GM12878 (cell line): ENCODE measurements around the gene TNIP2. TPM values are rescaled to one million over a fixed set of nuclear protein-coding genes. Genes with fewer than 3 reads are reported as not detected.

Source experiments
- ATAC-seq: fragments of 200-7000 bp; cut with Tn5 transposase; 3 replicates; pipeline ENCODE4 v1.9.1; 2020; ENCODE audit warnings: mild to moderate bottlenecking, moderate library complexity
- BruUV-seq: library from RNA; stranded (reverse); fragments of 400-500 nt; replicated peaks from 2 replicates; lab custom pipeline; 2021; lab: Mats Ljungman, UMichigan
- CTCF ChIA-PET: fragments of 300-600 bp; sonication (Branson Sonifier 250); formaldehyde crosslinking; extraction: SDS; loops from one replicate; lab custom pipeline; 2021; ENCODE audit warnings: inconsistent platforms; lab: Yijun Ruan, JAX
- POLR2A ChIA-PET: fragments of 350-600 bp; formaldehyde crosslinking; extraction: SDS; loops from one replicate; lab custom pipeline; 2021; ENCODE audit warnings: inconsistent platforms; lab: Charles Lee
- RAD21 ChIA-PET: fragments of 300-600 bp; sonication (Branson Sonifier 250); formaldehyde crosslinking; loops from one replicate; lab custom pipeline; 2023; ENCODE audit warnings: antibody characterized with exemption; ENCODE audit not compliant: unreplicated experiment; lab: Charles Lee
- SMC1A ChIA-PET: fragments of 300-600 bp; sonication (Branson Sonifier 250); formaldehyde crosslinking; loops from one replicate; lab custom pipeline; 2023; ENCODE audit not compliant: unreplicated experiment, uncharacterized antibody; lab: Charles Lee
- DNase-seq: peaks from one replicate; pipeline ENCODE4 v3.0.0-alpha.2; 2011; ENCODE audit warnings: low read depth, low spot score
- FAIRE-seq: peaks from 3 replicates; lab custom pipeline; 2011; peaks lifted over from hg19 to GRCh38; lab: Jason Lieb, UNC
- H2AFZ ChIP-seq: 2 replicates; pipeline ENCODE4 v1.6.0; 2011; ENCODE audit warnings: low read depth, low read length, control low read depth; ENCODE audit not compliant: control insufficient read depth
- H3K27ac ChIP-seq: 2 replicates; pipeline ENCODE4 v1.5.1; 2011; ENCODE audit warnings: control low read depth; ENCODE audit not compliant: control insufficient read depth, insufficient read depth
- H3K27me3 ChIP-seq, 2 experiments: replicated peaks in 1 of 2; 2 replicates each; pipeline versions ENCODE4 v1.6.0 to v1.6.1; 2011; ENCODE audit warnings: low read length in 1 of 2; ENCODE audit not compliant: control insufficient read depth in 2 of 2, insufficient read depth in 2 of 2
- H3K36me3 ChIP-seq, 2 experiments: 2 replicates each; pipeline ENCODE4 v1.5.1; 2011; ENCODE audit warnings: low read length in 1 of 2; ENCODE audit not compliant: control insufficient read depth in 2 of 2, insufficient read depth in 2 of 2
- H3K4me1 ChIP-seq: 2 replicates; pipeline ENCODE4 v1.6.1; 2011; ENCODE audit warnings: mild to moderate bottlenecking, low read length, moderate library complexity, mixed read lengths; ENCODE audit not compliant: control insufficient read depth, insufficient read depth
- H3K4me2 ChIP-seq: 2 replicates; pipeline ENCODE4 v1.6.0; 2011; ENCODE audit warnings: control low read depth; ENCODE audit not compliant: control insufficient read depth, insufficient read depth
- H3K4me3 ChIP-seq: fragments of 200-600 bp; sonication (generic); 2 replicates; pipeline ENCODE4 v1.5.1; 2016
- H3K79me2 ChIP-seq: 2 replicates; pipeline ENCODE4 v1.6.0; 2011; ENCODE audit warnings: low read length; ENCODE audit not compliant: control insufficient read depth, insufficient read depth
- H3K9ac ChIP-seq: 2 replicates; pipeline ENCODE4 v1.8.0; 2011; ENCODE audit warnings: low read length, control low read depth, mixed read lengths; ENCODE audit not compliant: control insufficient read depth, insufficient read depth
- H3K9me3 ChIP-seq: replicated peaks from 3 replicates; pipeline ENCODE4 v1.5.1; 2011; ENCODE audit warnings: mild to moderate bottlenecking, low read length; ENCODE audit not compliant: control insufficient read depth, insufficient read depth
- H4K20me1 ChIP-seq: 2 replicates; pipeline ENCODE4 v1.6.0; 2011; ENCODE audit not compliant: control insufficient read depth, insufficient read depth
- JUND ChIP-seq: IDR thresholded peaks from 2 replicates; pipeline ENCODE4 v1.6.1; 2012; ENCODE audit warnings: low read depth, mild to moderate bottlenecking, low read length, improper control_type of control experiment, moderate library complexity
- MXI1 ChIP-seq: fragments of 150-350 bp; IDR thresholded peaks from 2 replicates; pipeline ENCODE4 v1.6.1; 2011; ENCODE audit warnings: low read depth, mild to moderate bottlenecking, inconsistent platforms, low read length, improper control_type of control experiment
- POLR2A ChIP-seq: IDR thresholded peaks from 2 replicates; pipeline ENCODE4 v1.6.1; 2011; ENCODE audit warnings: low read depth, mild to moderate bottlenecking, low read length
- RBBP5 ChIP-seq: fragments of 200-600 bp; sonication (generic); conservative IDR thresholded peaks from 2 replicates; pipeline ENCODE4 v1.6.1; 2016
- SPI1 ChIP-seq: IDR thresholded peaks from 2 replicates; pipeline ENCODE4 v1.6.1; 2011; ENCODE audit warnings: low read depth, mild to moderate bottlenecking, low read length, moderate library complexity, borderline replicate concordance; ENCODE audit not compliant: insufficient read depth
- SUZ12 ChIP-seq: fragments of 200-600 bp; sonication (generic); IDR thresholded peaks from one replicate; pipeline ENCODE4 v1.6.1; 2018; ENCODE audit warnings: antibody characterized with exemption, mild to moderate bottlenecking; ENCODE audit not compliant: unreplicated experiment
- ZNF24 ChIP-seq: fragments of 450-650 bp; IDR thresholded peaks from 2 replicates; pipeline ENCODE4 v1.6.1; 2017; ENCODE audit warnings: antibody characterized with exemption, mild to moderate bottlenecking
- ZNF622 ChIP-seq: fragments of 450-650 bp; IDR thresholded peaks from 2 replicates; pipeline ENCODE4 v1.6.1; 2017; ENCODE audit warnings: mild to moderate bottlenecking, inconsistent platforms
- ZSCAN29 ChIP-seq: fragments of 450-650 bp; IDR thresholded peaks from 2 replicates; pipeline ENCODE4 v1.6.1; 2017; ENCODE audit warnings: mild to moderate bottlenecking, moderate library complexity
- WGBS: methylation state at CpG from one replicate; pipeline ENCODE4 v1.1.6; 2016; ENCODE audit warnings: low lambda C conversion rate; ENCODE audit not compliant: insufficient replicate concordance, insufficient coverage; ENCODE audit errors: missing lambda C conversion rate; 5-methylcytosine and 5-hydroxymethylcytosine counted together
- in situ Hi-C: fragments of 300-500 bp; cut with MboI; formaldehyde crosslinking; loops from 9 replicates; pipeline ENCODE4 v1.14.3; 2018; ENCODE audit warnings: mixed read lengths
- intact Hi-C: fragments of 100-400 bp; cut with micrococcal nuclease; formaldehyde crosslinking; loops from one replicate; pipeline ENCODE4 v1.14.2; 2022; ENCODE audit not compliant: unreplicated experiment
- polyA plus RNA-seq, 11 experiments: library from polyadenylated mRNA; depleted of rRNA in 4 of 11; unstranded in 6 of 11; stranded (reverse) in 5 of 11; fragments of >200 nt; fragmentation: Nextera tagmentation in 4 of 11; fragmentation: Illumina TruSeq in 1 of 11; extraction: Ambion mirVana in 4 of 11; extraction: Trizol in 1 of 11; gene quantifications; 1 replicate in 1 of 11; 2 replicates in 10 of 11; pipeline versions ENCODE4 v1.2.1 to v1.2.3, GENCODE V29; 2011 to 2016; ENCODE audit warnings: inconsistent platforms in 2 of 11, missing spikeins in 2 of 11, low read depth in 1 of 11
- total RNA-seq, 4 experiments: library from RNA; depleted of rRNA in 3 of 4; stranded (reverse); fragments of >200 nt in 3 of 4; fragmentation: Illumina TruSeq in 1 of 4; extraction: Trizol in 1 of 4; gene quantifications; 2 replicates each; pipeline versions ENCODE4 v1.2.1 to v1.2.3, GENCODE V29; 2013 to 2021
- TF ChIP-seq, protein P1 (sequence below): IDR thresholded peaks from 2 replicates; pipeline ENCODE4 v1.6.1; 2012; ENCODE audit warnings: low read depth, low read length, improper control_type of control experiment
- TF ChIP-seq, protein P2 (sequence below): fragments of 450-650 bp; IDR thresholded peaks from 2 replicates; pipeline ENCODE4 v1.6.1; 2017; ENCODE audit warnings: mild to moderate bottlenecking, moderate library complexity
- TF ChIP-seq, protein P3 (sequence below): fragments of 450-650 bp; IDR thresholded peaks from 2 replicates; pipeline ENCODE4 v1.6.1; 2017; ENCODE audit warnings: mild to moderate bottlenecking
- TF ChIP-seq, protein P4 (sequence below): IDR thresholded peaks from 2 replicates; pipeline ENCODE4 v1.6.1; 2012; ENCODE audit warnings: low read depth, low read length, improper control_type of control experiment

TNIP2 gene
- total and polyA plus RNA-seq, 10 of the 15 experiments (the other 5 are each of a cell fraction or from before 2014, with no cell fraction given), result 1.4 to 64.9 (median 45.5) TPM

DNA sequence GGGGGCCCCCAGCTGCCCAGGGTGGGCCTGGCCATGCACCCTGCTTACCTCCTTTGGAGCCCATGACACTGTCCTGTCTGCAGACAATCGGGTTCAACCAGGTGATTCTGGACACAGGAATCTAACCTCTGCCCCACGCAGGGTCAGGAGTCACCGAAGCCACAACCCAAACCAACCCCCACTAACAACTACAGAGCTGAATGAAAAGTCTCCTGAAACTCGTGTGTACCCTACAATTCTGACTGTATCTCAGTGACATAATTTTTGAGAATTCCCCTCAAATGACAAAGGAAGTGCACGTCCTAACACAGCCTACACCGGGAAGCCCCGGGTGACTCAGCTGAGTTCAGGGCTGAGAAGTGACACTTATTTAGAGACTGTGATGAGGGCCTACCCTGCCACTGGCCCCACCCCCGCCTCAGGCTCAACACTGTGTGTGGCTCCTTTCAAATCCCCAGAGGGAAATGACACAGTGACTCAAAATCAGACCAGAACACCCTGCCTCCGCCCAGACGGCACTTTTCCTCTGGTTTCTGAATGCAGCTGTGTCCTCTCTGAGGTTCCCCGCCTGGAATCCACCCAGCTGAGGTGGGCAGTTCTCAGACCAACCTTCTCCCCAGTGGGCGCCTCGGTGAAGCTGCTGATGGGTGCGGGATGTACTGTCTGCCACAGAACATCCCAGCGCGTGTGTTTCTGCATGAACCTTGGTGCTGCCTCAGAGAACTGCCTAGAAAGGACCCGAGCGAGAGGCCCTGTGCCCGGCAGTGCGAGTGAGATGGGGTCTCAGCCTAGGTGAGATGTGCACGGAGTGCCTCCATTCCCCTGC lies 9.9 kb downstream of the TNIP2 start (continued):
- no peak; the same call in 1 of the 2 replicates for TF ChIP-seq ZNF24
- no peak for TF ChIP-seq RBBP5
- no peak for TF ChIP-seq SUZ12
- TF ChIP-seq, protein P1, sequence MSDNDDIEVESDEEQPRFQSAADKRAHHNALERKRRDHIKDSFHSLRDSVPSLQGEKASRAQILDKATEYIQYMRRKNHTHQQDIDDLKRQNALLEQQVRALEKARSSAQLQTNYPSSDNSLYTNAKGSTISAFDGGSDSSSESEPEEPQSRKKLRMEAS, result peak; percentile 66
- TF ChIP-seq, protein P2, sequence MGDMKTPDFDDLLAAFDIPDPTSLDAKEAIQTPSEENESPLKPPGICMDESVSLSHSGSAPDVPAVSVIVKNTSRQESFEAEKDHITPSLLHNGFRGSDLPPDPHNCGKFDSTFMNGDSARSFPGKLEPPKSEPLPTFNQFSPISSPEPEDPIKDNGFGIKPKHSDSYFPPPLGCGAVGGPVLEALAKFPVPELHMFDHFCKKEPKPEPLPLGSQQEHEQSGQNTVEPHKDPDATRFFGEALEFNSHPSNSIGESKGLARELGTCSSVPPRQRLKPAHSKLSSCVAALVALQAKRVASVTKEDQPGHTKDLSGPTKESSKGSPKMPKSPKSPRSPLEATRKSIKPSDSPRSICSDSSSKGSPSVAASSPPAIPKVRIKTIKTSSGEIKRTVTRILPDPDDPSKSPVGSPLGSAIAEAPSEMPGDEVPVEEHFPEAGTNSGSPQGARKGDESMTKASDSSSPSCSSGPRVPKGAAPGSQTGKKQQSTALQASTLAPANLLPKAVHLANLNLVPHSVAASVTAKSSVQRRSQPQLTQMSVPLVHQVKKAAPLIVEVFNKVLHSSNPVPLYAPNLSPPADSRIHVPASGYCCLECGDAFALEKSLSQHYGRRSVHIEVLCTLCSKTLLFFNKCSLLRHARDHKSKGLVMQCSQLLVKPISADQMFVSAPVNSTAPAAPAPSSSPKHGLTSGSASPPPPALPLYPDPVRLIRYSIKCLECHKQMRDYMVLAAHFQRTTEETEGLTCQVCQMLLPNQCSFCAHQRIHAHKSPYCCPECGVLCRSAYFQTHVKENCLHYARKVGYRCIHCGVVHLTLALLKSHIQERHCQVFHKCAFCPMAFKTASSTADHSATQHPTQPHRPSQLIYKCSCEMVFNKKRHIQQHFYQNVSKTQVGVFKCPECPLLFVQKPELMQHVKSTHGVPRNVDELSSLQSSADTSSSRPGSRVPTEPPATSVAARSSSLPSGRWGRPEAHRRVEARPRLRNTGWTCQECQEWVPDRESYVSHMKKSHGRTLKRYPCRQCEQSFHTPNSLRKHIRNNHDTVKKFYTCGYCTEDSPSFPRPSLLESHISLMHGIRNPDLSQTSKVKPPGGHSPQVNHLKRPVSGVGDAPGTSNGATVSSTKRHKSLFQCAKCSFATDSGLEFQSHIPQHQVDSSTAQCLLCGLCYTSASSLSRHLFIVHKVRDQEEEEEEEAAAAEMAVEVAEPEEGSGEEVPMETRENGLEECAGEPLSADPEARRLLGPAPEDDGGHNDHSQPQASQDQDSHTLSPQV, result peak; percentile 84

DNA sequence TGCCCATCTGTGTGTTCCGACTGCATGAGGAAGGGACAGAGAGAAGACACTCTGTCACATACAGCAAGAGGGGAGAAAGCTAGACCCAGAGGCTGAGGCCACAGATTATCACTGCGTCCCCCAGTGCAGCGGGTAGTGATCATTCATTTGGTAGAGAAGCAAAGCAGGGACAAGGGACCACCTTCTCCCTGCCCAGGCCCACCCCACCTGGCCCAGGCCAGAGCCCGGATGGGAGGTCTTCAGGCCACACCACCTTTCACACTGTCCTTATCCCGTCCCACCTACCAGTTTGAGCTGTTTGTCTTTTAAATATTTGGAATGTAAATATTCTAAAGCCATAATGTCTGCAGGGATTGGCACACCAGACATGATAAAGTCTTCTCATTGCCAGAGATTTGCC lies 10.6 kb downstream of the TNIP2 start:
- WGBS, result 90% methylated on average over 5 of the region's 5 CpGs
- ATAC-seq (no peak), FAIRE-seq (no peak), DNase-seq (no peak)
- Histone ChIP-seq H3K4me2 (peak overlapping the region; percentile 88), H4K20me1 (no peaks in the 10 kb centered on the region), H3K79me2 (peaks cover 27% of the 10 kb centered on the region), H3K27ac (peak overlapping the region; percentile 91), H3K27me3 (no peaks in the 10 kb centered on the region), H3K4me1 (peaks cover 47% of the 10 kb centered on the region), H3K9me3 (no peaks in the 10 kb centered on the region; the same call in 2 of the 3 replicates), H3K9ac (peak overlapping the region; percentile 55), H3K4me3 (peak overlapping the region; percentile 10; the same call in 1 of the 2 replicates), H2AFZ (no peak overlapping the region), H3K36me3 (peaks cover 22 to 28% of the 10 kb centered on the region in 2 experiments)
- ChIA-PET SMC1A (interaction anchor here (0.6 to 4.3 kb wide), 17 partner anchors 9 to 277 kb away, joined by 3 to 31 read pairs (median 3); partner anchors contain the start of gene RNF4), CTCF (interaction anchor here (0.9 to 3.4 kb wide), 10 partner anchors 11 to 209 kb away, joined by 3 to 18 read pairs (median 4); partner anchors contain the start of gene TNIP2), POLR2A (interaction anchor here (0.8 to 2.8 kb wide), 12 partner anchors 11 to 216 kb away, joined by 3 to 18 read pairs (median 8); partner anchors contain the start of genes SH3BP2 and TNIP2), RAD21 (interaction anchor here (0.6 to 4.7 kb wide), 15 partner anchors 11 to 277 kb away, joined by 3 to 29 read pairs (median 7); partner anchors contain the start of genes RNF4 and TNIP2)
- BruUV-seq, result TSS peak; percentile 9
- in situ Hi-C loops (no loop called here), intact Hi-C loops (loop anchor here (5.0 kb wide), 1 partner anchor 33 kb away; no protein-coding TSS in a partner anchor)
- TF ChIP-seq MXI1 (no peak; the same call in 1 of the 2 replicates), ZSCAN29 (no peak), JUND (no peak), POLR2A (no peak), SPI1 (no peak), ZNF622 (no peak)
- TF ChIP-seq, protein P3, sequence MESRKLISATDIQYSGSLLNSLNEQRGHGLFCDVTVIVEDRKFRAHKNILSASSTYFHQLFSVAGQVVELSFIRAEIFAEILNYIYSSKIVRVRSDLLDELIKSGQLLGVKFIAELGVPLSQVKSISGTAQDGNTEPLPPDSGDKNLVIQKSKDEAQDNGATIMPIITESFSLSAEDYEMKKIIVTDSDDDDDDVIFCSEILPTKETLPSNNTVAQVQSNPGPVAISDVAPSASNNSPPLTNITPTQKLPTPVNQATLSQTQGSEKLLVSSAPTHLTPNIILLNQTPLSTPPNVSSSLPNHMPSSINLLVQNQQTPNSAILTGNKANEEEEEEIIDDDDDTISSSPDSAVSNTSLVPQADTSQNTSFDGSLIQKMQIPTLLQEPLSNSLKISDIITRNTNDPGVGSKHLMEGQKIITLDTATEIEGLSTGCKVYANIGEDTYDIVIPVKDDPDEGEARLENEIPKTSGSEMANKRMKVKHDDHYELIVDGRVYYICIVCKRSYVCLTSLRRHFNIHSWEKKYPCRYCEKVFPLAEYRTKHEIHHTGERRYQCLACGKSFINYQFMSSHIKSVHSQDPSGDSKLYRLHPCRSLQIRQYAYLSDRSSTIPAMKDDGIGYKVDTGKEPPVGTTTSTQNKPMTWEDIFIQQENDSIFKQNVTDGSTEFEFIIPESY, result no peak
- TF ChIP-seq, protein P4, sequence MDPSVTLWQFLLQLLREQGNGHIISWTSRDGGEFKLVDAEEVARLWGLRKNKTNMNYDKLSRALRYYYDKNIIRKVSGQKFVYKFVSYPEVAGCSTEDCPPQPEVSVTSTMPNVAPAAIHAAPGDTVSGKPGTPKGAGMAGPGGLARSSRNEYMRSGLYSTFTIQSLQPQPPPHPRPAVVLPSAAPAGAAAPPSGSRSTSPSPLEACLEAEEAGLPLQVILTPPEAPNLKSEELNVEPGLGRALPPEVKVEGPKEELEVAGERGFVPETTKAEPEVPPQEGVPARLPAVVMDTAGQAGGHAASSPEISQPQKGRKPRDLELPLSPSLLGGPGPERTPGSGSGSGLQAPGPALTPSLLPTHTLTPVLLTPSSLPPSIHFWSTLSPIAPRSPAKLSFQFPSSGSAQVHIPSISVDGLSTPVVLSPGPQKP, result no peak
